ENCODE results near the gene PLCH1. TPM values are rescaled to one million over a fixed set of nuclear protein-coding genes. Genes with fewer than 3 reads are reported as not detected.

Gene PLCH1
- total RNA-seq, 6 experiments from 2014 or later, result not detected

DNA sequence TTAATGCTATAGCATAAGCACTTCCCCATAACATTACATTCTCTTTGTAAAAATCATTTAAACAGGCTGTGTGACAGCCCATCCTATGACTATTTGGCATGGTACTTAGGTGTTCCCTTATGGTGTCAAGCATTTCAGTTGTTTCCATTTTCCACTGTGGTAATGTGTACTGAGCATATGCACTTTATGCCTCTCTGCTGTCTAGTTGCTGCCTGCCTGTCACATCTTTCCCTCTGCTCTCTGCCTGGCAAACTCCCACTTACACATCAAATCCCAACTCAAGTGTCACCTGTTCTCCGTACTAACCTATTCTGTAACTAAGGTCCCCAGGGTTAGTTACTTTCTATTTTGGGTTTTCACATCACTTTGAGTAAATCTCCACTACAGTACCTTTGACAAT is 367.0 kb downstream of the PLCH1 start:
- Mint-ChIP-seq H3K36me3 (ENCODE audit: low read depth) (no peaks in the 10 kb centered on the region), H3K4me1 (ENCODE audit: low read depth) (0 out of 2 replicates have a peak, but pooled peaks cover 2% of the 10 kb centered on the region), H3K9me3 (no peaks in the 10 kb centered on the region), H3K27ac (no peak overlapping the region), H3K4me3 (no peak overlapping the region), H3K27me3 (ENCODE audit: insufficient read depth) (no peaks in the 10 kb centered on the region; the same call in 1 of the 2 replicates)
- no peak for DNase-seq
- TF ChIP-seq, protein P1, sequence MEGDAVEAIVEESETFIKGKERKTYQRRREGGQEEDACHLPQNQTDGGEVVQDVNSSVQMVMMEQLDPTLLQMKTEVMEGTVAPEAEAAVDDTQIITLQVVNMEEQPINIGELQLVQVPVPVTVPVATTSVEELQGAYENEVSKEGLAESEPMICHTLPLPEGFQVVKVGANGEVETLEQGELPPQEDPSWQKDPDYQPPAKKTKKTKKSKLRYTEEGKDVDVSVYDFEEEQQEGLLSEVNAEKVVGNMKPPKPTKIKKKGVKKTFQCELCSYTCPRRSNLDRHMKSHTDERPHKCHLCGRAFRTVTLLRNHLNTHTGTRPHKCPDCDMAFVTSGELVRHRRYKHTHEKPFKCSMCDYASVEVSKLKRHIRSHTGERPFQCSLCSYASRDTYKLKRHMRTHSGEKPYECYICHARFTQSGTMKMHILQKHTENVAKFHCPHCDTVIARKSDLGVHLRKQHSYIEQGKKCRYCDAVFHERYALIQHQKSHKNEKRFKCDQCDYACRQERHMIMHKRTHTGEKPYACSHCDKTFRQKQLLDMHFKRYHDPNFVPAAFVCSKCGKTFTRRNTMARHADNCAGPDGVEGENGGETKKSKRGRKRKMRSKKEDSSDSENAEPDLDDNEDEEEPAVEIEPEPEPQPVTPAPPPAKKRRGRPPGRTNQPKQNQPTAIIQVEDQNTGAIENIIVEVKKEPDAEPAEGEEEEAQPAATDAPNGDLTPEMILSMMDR (IDR thresholded peaks at IDR 0.05), result no peak

DNA sequence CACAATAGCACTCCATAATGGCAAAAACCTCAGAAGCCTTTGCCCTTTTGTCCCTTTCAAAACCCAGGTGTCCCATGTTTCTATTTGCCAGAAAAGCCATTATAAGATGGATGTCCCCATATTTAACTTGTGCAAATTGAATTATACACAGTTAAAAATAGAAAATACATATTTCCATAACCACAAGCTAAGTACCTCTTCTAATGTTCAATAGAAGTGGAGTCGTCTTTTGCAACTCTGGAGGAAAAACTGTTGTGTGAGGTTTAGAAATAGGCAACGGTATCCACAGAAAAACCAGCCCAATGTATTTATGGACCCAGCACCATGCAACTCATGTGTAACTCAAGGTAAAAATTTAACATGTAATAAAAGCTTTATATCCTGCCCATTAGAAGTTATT is 367.8 kb downstream of the PLCH1 start:
- Mint-ChIP-seq H3K36me3 (ENCODE audit: low read depth) (no peaks in the 10 kb centered on the region), H3K4me1 (ENCODE audit: low read depth) (no peaks in the 10 kb centered on the region), H3K9me3 (no peaks in the 10 kb centered on the region), H3K27me3 (ENCODE audit: insufficient read depth) (no peaks in the 10 kb centered on the region; the same call in 1 of the 2 replicates), H3K27ac (no peak overlapping the region), H3K4me3 (no peak overlapping the region)
- TF ChIP-seq, protein P1 (IDR thresholded peaks at IDR 0.05), result no peak
- no peak for DNase-seq

- H3K9me3 Mint-ChIP-seq, result no peaks in the 10 kb centered on the region
- H3K27me3 Mint-ChIP-seq (ENCODE audit: insufficient read depth), result 0 out of 2 replicates have a peak, but pooled peaks cover 3% of the 10 kb centered on the region
- no peak overlapping the region for H3K4me3 Mint-ChIP-seq
- no peaks in the 10 kb centered on the region for H3K4me1 Mint-ChIP-seq (ENCODE audit: low read depth)
- no peaks in the 10 kb centered on the region for H3K36me3 Mint-ChIP-seq (ENCODE audit: low read depth)
- TF ChIP-seq, protein P1 (IDR thresholded peaks at IDR 0.05), result no peak
- no peak overlapping the region for H3K27ac Mint-ChIP-seq
- DNase-seq, result no peak
Observed at GRCh38 chr3:155372281-155372680, 372.6 kb downstream of the PLCH1 start.

GRCh38 chr3:155370764-155371503 is 373.9 kb downstream of the PLCH1 start:
- no peaks in the 10 kb centered on the region for H3K4me1 Mint-ChIP-seq (ENCODE audit: low read depth)
- H3K9me3 Mint-ChIP-seq, result no peaks in the 10 kb centered on the region
- no peak overlapping the region for H3K27ac Mint-ChIP-seq

DNA sequence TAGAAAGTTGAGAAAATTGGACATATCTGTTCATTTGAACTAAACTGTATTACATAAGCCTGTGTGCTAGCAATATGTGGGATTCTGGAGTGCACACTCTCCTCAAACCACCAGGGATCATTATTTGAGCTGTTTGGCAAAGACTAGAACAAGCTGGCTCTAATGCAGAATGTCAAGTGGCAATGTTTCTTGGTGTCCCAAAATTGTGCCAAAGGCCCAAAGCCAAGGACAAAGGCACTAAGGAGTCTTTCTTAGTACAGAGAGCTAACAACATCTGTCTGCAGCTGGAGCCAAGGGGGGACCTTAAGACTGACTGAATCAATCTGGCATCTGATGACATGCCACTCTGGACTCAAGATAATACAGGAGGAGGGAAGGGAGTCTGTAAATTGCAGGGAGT is 374.7 kb downstream of the PLCH1 start:
- TF ChIP-seq, protein P1 (IDR thresholded peaks at IDR 0.05), result no peak
- Mint-ChIP-seq H3K4me3 (no peak overlapping the region), H3K4me1 (ENCODE audit: low read depth) (no peaks in the 10 kb centered on the region), H3K36me3 (ENCODE audit: low read depth) (no peaks in the 10 kb centered on the region), H3K9me3 (no peaks in the 10 kb centered on the region), H3K27me3 (ENCODE audit: insufficient read depth) (0 out of 2 replicates have a peak, but pooled peaks cover 3% of the 10 kb centered on the region), H3K27ac (no peak overlapping the region)
- no peak for DNase-seq

More at GRCh38 chr3:155370764-155371503, 373.9 kb downstream of the PLCH1 start:
- no peak for DNase-seq
- Mint-ChIP-seq H3K4me3 (no peak overlapping the region), H3K27me3 (ENCODE audit: insufficient read depth) (0 out of 2 replicates have a peak, but pooled peaks cover 3% of the 10 kb centered on the region), H3K36me3 (ENCODE audit: low read depth) (no peaks in the 10 kb centered on the region)
- TF ChIP-seq, protein P1 (IDR thresholded peaks at IDR 0.05), result no peak

All from HFFc6 (cell line).